IPS-18a (cell line): ENCODE results near the gene STK38L.
A peak's percentile ranks its signal among the peaks of the same experiment; 100 is the strongest.

ENCODE experiments used
- H3K27ac ChIP-seq: one replicate; pipeline ENCODE4 v1.5.1; 2013; ENCODE audit warnings: low read length
- H3K27me3 ChIP-seq: one replicate; pipeline ENCODE4 v1.6.1; 2013; ENCODE audit warnings: mild to moderate bottlenecking, low read length; ENCODE audit not compliant: control insufficient read depth, insufficient read depth
- H3K36me3 ChIP-seq: one replicate; pipeline ENCODE4 v1.6.1; 2013; ENCODE audit warnings: low read depth, low read length; ENCODE audit not compliant: control insufficient read depth
- H3K4me1 ChIP-seq: one replicate; pipeline ENCODE4 v1.6.1; 2013; ENCODE audit warnings: low read depth, low read length; ENCODE audit not compliant: control insufficient read depth
- H3K4me3 ChIP-seq: one replicate; pipeline ENCODE4 v1.5.1; 2013; ENCODE audit warnings: low read length
- H3K9ac ChIP-seq: one replicate; pipeline ENCODE4 v1.6.1; 2013; ENCODE audit warnings: mild to moderate bottlenecking, low read length, moderate library complexity
- H3K9me3 ChIP-seq: one replicate; pipeline ENCODE4 v1.6.1; 2013; ENCODE audit warnings: low read depth, low read length; ENCODE audit not compliant: control insufficient read depth

Gene STK38L

GRCh38 chr12:27260746-27261145, 16.7 kb downstream of the STK38L start:
- Histone ChIP-seq H3K4me3 (no peak overlapping the region), H3K9me3 (no peaks in the 10 kb centered on the region), H3K27ac (no peak overlapping the region), H3K4me1 (no peaks in the 10 kb centered on the region), H3K36me3 (no peaks in the 10 kb centered on the region), H3K9ac (no peak overlapping the region), H3K27me3 (no peaks in the 10 kb centered on the region)

- Histone ChIP-seq H3K27ac (no peak overlapping the region), H3K27me3 (no peaks in the 10 kb centered on the region), H3K4me3 (no peak overlapping the region), H3K9ac (no peak overlapping the region), H3K4me1 (no peaks in the 10 kb centered on the region), H3K9me3 (no peaks in the 10 kb centered on the region), H3K36me3 (no peaks in the 10 kb centered on the region)
Observed at GRCh38 chr12:27261866-27262265, 17.8 kb downstream of the STK38L start.

GRCh38 chr12:27270148-27270547, 26.1 kb downstream of the STK38L start:
- Histone ChIP-seq H3K27ac (no peak overlapping the region), H3K36me3 (no peaks in the 10 kb centered on the region), H3K27me3 (no peaks in the 10 kb centered on the region)

DNA sequence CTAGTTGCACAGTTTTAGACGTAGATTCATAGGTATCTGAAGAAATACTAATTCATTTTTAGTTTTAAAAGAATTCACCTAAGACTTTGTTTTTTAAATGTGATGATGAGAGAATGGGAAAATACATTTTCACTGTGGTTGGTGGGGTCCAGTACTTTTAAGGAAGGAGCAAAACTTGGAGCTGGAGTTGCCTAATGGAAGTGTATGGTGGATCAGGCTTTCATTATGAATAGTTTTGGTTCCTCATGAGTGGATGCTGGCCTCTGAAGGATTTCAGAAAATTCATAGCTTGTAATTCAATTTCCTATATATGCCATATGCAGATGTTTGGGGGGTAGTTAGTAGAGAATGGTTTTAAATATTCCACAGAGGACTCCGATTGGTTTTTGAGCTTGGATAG, 27.1 kb downstream of the STK38L start:
- no peaks in the 10 kb centered on the region for H3K27me3 ChIP-seq
- H3K9me3 ChIP-seq = no peaks in the 10 kb centered on the region
- H3K4me3 ChIP-seq = no peak overlapping the region
- H3K36me3 ChIP-seq = no peaks in the 10 kb centered on the region
- peaks cover 8% of the 10 kb centered on the region for H3K4me1 ChIP-seq
- H3K9ac ChIP-seq = no peak overlapping the region
- no peak overlapping the region for H3K27ac ChIP-seq

More at GRCh38 chr12:27270148-27270547, 26.1 kb downstream of the STK38L start:
- Histone ChIP-seq H3K9ac (no peak overlapping the region), H3K4me1 (no peaks in the 10 kb centered on the region), H3K9me3 (no peaks in the 10 kb centered on the region), H3K4me3 (no peak overlapping the region)

GRCh38 chr12:27272373-27273028, 28.4 kb downstream of the STK38L start:
- H3K36me3 ChIP-seq = no peaks in the 10 kb centered on the region
- no peaks in the 10 kb centered on the region for H3K9me3 ChIP-seq
- peaks cover 20% of the 10 kb centered on the region for H3K4me1 ChIP-seq
- H3K4me3 ChIP-seq = no peak overlapping the region
- no peak overlapping the region for H3K9ac ChIP-seq
- no peaks in the 10 kb centered on the region for H3K27me3 ChIP-seq
- no peak overlapping the region for H3K27ac ChIP-seq

- Histone ChIP-seq H3K36me3 (no peaks in the 10 kb centered on the region), H3K4me3 (no peak overlapping the region), H3K9ac (no peak overlapping the region), H3K27ac (no peak overlapping the region), H3K9me3 (no peaks in the 10 kb centered on the region), H3K4me1 (peaks cover 26% of the 10 kb centered on the region), H3K27me3 (no peaks in the 10 kb centered on the region)
Observed at GRCh38 chr12:27273114-27273513, 29.0 kb downstream of the STK38L start.

DNA sequence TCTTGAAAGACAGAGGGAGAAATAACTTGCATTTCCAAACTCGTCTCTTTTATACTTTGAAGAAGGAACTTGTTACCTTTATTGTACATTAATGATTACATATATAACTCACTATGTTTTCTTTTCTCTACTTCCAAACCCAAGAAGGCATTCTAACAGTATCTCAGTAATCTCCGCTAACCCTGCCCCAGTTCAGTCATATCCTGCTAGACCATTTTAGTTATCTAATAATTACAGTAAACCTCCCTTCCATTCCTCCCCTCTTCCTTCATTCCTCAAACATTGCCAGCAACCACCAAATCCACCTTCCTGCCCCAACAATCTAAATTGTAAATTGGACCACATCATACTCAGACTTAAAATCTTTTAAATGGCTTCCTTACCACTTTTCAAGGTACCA, 30.6 kb downstream of the STK38L start:
- Histone ChIP-seq H3K9me3 (no peaks in the 10 kb centered on the region), H3K27me3 (no peaks in the 10 kb centered on the region), H3K4me1 (peaks cover 33% of the 10 kb centered on the region), H3K36me3 (no peaks in the 10 kb centered on the region), H3K4me3 (no peak overlapping the region), H3K9ac (no peak overlapping the region), H3K27ac (no peak overlapping the region)

DNA sequence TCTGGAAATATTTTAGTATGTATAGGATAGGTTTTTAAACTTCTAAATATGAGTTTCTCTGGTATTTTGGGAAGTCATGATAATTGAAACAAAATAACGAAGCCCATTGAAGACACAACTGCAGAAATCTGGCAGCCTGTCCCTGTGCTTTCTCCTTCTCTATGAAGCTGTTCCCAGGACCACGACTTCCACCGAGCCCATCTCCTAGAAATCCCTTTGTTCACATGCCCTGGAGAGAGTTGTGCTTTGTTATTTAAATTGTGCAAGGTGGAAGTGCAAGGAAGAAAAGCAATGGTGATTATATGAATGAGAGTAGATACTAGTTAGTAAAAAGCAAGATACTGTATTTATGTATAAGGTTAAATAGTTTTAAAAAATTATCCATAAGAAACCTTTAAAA, 32.2 kb downstream of the STK38L start:
- Histone ChIP-seq H3K27ac (no peak overlapping the region), H3K4me1 (peaks cover 33% of the 10 kb centered on the region)

GRCh38 chr12:27277846-27278260, 33.8 kb downstream of the STK38L start:
- no peak overlapping the region for H3K4me3 ChIP-seq
- H3K36me3 ChIP-seq = no peaks in the 10 kb centered on the region
- no peak overlapping the region for H3K9ac ChIP-seq
- H3K4me1 ChIP-seq = peaks cover 33% of the 10 kb centered on the region
- H3K27me3 ChIP-seq = no peaks in the 10 kb centered on the region
- H3K27ac ChIP-seq = peak overlapping the region; percentile 2
- H3K9me3 ChIP-seq = no peaks in the 10 kb centered on the region

More for the DNA sequence above, 32.2 kb downstream of the STK38L start:
- Histone ChIP-seq H3K9me3 (no peaks in the 10 kb centered on the region), H3K4me3 (peak overlapping the region; percentile 15), H3K27me3 (no peaks in the 10 kb centered on the region), H3K9ac (peak overlapping the region; percentile 41), H3K36me3 (no peaks in the 10 kb centered on the region)

DNA sequence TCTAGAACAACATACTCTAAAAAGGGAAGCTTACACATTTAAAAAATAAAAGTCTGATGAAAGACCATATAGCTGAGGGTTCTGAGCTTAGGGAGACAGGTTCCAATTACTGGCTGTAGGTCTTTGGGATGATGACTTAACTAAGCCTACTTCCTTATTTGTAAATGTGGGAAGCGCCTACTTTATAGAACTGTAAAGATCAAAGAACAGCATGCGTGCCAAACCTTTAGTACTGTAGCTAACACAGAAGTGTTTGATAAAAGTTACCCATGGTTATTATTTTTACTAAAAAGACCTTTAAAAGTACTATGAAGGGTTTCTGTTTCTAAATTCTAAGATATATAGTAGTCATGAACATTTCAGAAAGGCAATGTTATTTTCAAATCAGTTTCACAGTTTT, 35.7 kb downstream of the STK38L start:
- no peaks in the 10 kb centered on the region for H3K9me3 ChIP-seq
- H3K27ac ChIP-seq = no peak overlapping the region
- H3K9ac ChIP-seq = no peak overlapping the region

DNA sequence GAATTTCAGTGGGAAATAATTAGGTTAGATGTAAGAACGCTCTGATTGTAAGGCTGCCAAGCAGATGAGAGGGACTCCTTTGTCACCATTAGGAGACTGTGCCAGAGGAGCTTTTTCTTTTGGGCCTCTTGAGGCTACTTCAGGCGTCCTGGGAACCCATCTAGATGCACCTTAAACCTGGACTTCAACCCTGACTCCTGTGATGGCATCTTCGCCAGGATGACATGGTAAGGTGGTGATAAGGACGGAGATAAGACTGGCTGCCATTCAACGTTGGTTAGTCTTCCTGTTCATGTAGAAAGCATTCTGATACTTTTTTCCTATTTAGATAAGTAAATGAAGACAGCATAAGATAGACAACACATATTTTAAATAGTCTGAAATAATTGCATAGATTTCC, 36.3 kb downstream of the STK38L start:
- Histone ChIP-seq H3K4me1 (peaks cover 34% of the 10 kb centered on the region), H3K9me3 (no peaks in the 10 kb centered on the region), H3K27ac (no peak overlapping the region), H3K27me3 (no peaks in the 10 kb centered on the region), H3K9ac (no peak overlapping the region), H3K36me3 (no peaks in the 10 kb centered on the region), H3K4me3 (no peak overlapping the region)

More for the DNA sequence above, 35.7 kb downstream of the STK38L start:
- Histone ChIP-seq H3K4me3 (no peak overlapping the region), H3K36me3 (no peaks in the 10 kb centered on the region), H3K27me3 (no peaks in the 10 kb centered on the region), H3K4me1 (peaks cover 33% of the 10 kb centered on the region)

DNA sequence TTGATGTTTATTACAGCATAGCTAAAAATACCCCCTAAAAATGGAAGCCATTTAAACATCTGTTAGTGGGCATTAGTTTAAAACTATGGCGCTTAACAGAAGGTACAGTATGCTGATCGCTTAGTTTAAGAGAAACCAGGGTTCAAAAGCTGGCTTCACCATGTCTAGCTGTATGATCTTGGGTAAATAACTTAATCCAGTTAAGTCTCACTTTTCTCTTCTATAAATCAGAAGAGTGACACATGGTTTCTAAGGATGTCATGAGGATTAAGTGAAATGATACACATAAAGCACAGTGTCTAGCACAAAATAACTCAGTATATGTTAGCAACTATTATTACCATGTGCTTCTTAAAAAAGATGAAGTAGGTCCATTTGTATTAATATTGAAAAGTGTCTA, 38.7 kb downstream of the STK38L start:
- no peak overlapping the region for H3K27ac ChIP-seq
- H3K36me3 ChIP-seq = no peaks in the 10 kb centered on the region
- H3K4me3 ChIP-seq = no peak overlapping the region
- H3K4me1 ChIP-seq = peaks cover 21% of the 10 kb centered on the region
- no peak overlapping the region for H3K9ac ChIP-seq
- H3K9me3 ChIP-seq = no peaks in the 10 kb centered on the region
- H3K27me3 ChIP-seq = no peaks in the 10 kb centered on the region
